Kidney capillary endothelial cell (primary cell): ENCODE data around the gene LDB3.

Experiments
- DNase-seq: peaks from one replicate; pipeline ENCODE4 v3.0.0-alpha.2; 2018; ENCODE audit warnings: low spot score

LDB3 gene

GRCh38 chr10:86768412-86769062, 100.2 kb downstream of the LDB3 start:
- DNase-seq: no peak

DNA sequence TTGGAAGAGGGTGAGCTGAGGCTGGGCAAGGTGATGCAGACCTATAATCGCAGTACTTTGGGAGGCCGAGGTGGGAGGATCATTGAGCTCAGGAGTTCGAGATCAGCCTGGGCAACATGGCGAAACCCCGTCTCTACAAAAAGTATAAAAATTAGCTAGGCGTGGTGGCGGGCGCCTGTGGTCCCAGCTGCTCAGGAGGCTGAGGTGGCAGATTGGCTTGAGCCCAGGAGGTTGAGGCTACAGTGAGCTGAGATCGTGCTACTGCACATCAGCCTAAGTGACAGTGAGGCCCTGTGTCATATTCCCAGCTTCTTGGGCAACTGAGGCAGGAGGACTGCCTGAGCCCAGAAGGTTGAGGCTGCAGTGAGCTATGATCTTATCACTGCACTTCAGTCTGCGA, 101.7 kb downstream of the LDB3 start:
- no peak for DNase-seq

DNA sequence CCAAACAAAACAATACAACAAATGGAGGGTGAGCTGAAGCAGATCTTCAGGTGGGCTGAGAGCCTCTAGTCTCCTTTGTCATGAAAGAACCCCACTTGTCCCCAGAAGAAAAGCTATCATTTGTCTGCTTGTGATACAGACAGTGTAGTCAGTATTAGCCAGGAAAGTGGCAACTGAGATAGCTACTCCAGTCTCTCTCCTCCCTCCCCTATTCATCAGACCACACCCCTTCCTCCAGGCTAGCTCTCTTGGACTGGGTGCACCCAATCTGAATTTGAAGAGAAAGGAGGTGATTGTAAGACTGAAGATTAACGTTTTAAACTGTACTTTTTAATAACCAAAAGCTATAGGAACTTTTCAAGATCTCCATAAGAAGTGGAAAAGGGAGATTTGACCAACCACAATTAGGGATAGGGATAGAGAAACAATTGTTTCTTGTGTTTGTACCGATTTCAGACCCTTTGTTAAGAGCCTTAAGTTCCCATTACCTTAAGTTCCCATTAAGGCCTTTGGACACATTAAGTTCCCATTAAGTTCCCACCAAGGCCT, 102.2 kb downstream of the LDB3 start:
- DNase-seq: no peak

DNA sequence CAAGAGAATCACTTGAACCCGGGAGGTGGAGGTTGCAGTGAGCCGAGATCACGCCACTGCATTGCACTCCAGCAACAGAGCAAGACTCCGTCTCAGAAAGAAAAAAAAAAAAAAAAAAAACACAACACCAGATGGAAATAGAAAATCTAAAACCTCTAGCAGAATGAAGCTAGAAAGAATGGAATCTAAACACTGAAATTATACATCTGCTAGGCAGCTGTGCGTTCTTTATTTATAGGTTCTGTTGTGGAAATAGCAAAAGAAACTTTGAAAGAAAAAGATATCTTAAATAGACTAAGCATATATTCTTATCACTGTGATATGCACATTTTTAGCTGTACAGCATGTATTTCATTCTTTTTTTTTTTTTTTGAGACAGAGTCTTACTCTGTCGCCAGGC, 105.2 kb downstream of the LDB3 start:
- no peak for DNase-seq

DNA sequence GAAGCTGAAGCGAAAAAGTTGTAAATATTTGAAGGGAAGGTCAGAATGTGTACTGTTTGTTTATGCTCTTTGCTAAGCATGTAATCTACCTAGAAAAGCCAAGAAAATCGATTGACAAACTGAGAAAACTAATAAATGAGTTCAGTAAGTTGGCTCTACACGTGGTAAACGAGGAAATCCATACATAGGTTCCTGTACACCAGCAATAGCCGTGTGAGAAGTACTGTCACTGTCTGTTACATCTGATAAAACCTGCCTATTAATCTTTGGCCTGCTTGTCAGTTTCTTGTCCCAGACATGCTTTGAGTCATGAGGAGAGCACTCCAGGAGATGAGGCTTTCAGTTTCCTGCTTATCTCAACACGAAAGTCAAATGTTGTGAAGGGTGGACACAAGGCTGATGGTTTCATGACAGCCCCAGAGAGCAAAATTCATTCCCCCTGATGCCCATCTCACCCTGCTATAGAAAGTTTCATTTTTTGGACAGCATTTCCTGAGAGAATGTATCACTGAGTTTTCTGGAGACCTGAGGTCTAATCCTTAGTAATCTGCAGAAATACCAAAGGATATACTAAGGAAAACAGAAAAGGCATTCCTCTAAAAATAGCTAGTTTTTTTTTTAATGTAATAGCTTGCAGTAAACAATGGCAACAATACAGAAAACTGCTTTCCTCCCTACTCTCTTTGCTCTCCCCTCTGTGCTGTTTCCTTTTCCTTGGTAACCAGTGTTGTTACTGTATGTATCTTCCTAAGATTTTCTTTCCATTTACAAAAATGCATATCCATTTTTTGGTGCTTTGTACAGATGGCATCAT, 107.0 kb downstream of the LDB3 start:
- no peak for DNase-seq

GRCh38 chr10:86775870-86776180, 107.5 kb downstream of the LDB3 start:
- no peak for DNase-seq

- DNase-seq: no peak
These were observed 111.1 kb downstream of the LDB3 start for GRCh38 chr10:86779220-86780017.

GRCh38 chr10:86782701-86783418, 114.5 kb downstream of the LDB3 start:
- DNase-seq: no peak

GRCh38 chr10:86785037-86785436, 116.7 kb downstream of the LDB3 start:
- no peak for DNase-seq
